ENCODE data around the gene YIF1A. TPM values are rescaled to one million over a fixed set of nuclear protein-coding genes. Genes with fewer than 3 reads are reported as not detected.
A peak's percentile ranks its signal among the peaks of the same experiment; 100 is the strongest.

The YIF1A gene
- total RNA-seq, 1 donor from 2014 or later = 48.0 TPM

DNA sequence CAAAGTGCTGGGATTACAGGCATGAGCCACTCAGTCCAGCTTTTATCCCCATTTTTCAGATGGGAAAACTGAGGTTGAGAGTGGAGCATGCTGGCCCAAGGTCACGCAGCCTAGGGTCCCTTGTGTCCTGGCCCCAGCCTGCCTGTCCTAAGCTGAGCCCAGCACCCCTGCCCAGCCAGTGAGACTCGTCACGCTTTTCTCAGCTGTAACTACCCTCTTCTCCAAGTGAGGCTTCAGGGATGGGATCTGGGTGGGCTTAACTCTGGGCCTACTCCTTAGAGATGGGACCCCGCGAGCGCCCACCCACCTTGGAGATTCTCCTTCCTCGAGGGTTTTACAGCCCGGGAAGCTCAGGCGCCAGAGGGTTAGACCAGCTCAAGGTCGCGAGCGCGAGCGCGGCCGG is 2.4 kb upstream of the YIF1A start:
- Mint-ChIP-seq H3K4me3 (ENCODE audit: unreplicated experiment) (peak overlapping the region; percentile 94), H3K9me3 (ENCODE audit: unreplicated experiment) (no peaks in the 10 kb centered on the region), H3K36me3 (ENCODE audit: low read depth, unreplicated experiment) (peaks cover 4% of the 10 kb centered on the region), H3K27ac (ENCODE audit: unreplicated experiment) (no peak overlapping the region), H3K4me1 (ENCODE audit: unreplicated experiment) (peaks cover 18% of the 10 kb centered on the region), H3K27me3 (ENCODE audit: unreplicated experiment) (peaks cover 28% of the 10 kb centered on the region)
- DNase-seq (ENCODE audit: low spot score) = no peak
- TF ChIP-seq, protein P1, sequence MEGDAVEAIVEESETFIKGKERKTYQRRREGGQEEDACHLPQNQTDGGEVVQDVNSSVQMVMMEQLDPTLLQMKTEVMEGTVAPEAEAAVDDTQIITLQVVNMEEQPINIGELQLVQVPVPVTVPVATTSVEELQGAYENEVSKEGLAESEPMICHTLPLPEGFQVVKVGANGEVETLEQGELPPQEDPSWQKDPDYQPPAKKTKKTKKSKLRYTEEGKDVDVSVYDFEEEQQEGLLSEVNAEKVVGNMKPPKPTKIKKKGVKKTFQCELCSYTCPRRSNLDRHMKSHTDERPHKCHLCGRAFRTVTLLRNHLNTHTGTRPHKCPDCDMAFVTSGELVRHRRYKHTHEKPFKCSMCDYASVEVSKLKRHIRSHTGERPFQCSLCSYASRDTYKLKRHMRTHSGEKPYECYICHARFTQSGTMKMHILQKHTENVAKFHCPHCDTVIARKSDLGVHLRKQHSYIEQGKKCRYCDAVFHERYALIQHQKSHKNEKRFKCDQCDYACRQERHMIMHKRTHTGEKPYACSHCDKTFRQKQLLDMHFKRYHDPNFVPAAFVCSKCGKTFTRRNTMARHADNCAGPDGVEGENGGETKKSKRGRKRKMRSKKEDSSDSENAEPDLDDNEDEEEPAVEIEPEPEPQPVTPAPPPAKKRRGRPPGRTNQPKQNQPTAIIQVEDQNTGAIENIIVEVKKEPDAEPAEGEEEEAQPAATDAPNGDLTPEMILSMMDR (IDR thresholded peaks at IDR 0.05; ENCODE audit: unreplicated experiment) = no peak

DNA sequence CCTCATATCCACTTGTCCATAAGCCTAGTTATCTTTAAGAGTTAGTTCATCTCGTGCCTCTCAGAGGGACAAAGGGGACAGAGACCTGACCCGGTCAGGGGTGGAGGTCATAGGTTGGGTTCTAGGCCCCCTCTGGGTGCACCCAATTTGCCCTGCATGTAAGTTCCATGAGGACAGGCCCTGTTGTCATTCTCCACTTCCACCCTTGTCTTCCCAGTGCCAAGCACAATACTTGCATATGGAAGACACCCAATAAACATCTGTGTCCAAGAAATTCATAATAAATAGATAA is 1.3 kb upstream of the YIF1A start:
- peak overlapping the region; percentile 36 for H3K27ac Mint-ChIP-seq (ENCODE audit: unreplicated experiment)
- H3K4me1 Mint-ChIP-seq (ENCODE audit: unreplicated experiment) = peaks cover 18% of the 10 kb centered on the region
- H3K4me3 Mint-ChIP-seq (ENCODE audit: unreplicated experiment) = peak overlapping the region; percentile 94
- no peak for DNase-seq (ENCODE audit: low spot score)
- H3K9me3 Mint-ChIP-seq (ENCODE audit: unreplicated experiment) = no peaks in the 10 kb centered on the region
- TF ChIP-seq, protein P1 (IDR thresholded peaks at IDR 0.05; ENCODE audit: unreplicated experiment) = no peak
- peaks cover 24% of the 10 kb centered on the region for H3K27me3 Mint-ChIP-seq (ENCODE audit: unreplicated experiment)
- H3K36me3 Mint-ChIP-seq (ENCODE audit: low read depth, unreplicated experiment) = peaks cover 4% of the 10 kb centered on the region

DNA sequence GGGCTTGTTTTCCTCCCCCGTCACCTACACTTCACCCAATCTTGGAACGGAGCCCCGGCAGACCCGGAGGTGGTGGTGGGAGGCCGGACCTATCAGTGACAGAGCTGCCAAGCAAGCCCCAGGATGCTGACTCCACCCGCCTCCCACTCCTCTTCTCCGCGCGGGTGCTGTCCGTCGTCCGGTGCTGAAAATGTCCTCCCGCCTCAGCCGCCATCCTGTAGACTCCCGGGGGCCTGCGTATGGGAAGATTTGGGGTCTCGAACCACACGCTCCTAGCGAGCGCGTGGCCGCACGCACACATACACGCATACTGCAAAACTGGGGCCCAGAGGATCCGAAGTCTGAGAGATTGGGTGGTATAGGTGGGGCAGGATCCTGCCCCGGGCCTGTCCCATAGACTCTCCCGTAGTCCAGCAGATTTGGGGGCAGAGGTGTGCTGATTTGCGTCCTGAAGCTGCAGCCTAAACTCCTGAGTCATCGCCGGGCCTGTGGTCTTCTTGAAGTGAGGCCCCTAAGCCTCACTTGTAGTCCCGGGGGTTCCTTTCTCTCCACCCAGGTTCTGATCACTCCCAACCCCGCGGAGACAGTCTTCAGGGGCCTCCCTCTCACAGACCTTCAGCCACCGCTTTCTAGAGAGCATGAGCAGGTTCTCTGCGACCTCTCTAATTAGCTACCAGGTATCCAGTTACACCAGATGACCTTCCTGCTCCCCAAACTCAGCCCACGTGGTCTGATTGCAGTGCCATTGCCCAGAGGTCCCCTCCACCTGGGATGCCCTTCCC is 796 bp upstream of the YIF1A start:
- H3K27ac Mint-ChIP-seq (ENCODE audit: unreplicated experiment) = peak overlapping the region; percentile 72
- H3K4me3 Mint-ChIP-seq (ENCODE audit: unreplicated experiment) = peak overlapping the region; percentile 94
- peaks cover 18% of the 10 kb centered on the region for H3K4me1 Mint-ChIP-seq (ENCODE audit: unreplicated experiment)
- H3K36me3 Mint-ChIP-seq (ENCODE audit: low read depth, unreplicated experiment) = peaks cover 4% of the 10 kb centered on the region
- peak; percentile 83 for DNase-seq (ENCODE audit: low spot score)
- TF ChIP-seq, protein P1 (IDR thresholded peaks at IDR 0.05; ENCODE audit: unreplicated experiment) = no peak
- no peaks in the 10 kb centered on the region for H3K9me3 Mint-ChIP-seq (ENCODE audit: unreplicated experiment)
- peaks cover 24% of the 10 kb centered on the region for H3K27me3 Mint-ChIP-seq (ENCODE audit: unreplicated experiment)

DNA sequence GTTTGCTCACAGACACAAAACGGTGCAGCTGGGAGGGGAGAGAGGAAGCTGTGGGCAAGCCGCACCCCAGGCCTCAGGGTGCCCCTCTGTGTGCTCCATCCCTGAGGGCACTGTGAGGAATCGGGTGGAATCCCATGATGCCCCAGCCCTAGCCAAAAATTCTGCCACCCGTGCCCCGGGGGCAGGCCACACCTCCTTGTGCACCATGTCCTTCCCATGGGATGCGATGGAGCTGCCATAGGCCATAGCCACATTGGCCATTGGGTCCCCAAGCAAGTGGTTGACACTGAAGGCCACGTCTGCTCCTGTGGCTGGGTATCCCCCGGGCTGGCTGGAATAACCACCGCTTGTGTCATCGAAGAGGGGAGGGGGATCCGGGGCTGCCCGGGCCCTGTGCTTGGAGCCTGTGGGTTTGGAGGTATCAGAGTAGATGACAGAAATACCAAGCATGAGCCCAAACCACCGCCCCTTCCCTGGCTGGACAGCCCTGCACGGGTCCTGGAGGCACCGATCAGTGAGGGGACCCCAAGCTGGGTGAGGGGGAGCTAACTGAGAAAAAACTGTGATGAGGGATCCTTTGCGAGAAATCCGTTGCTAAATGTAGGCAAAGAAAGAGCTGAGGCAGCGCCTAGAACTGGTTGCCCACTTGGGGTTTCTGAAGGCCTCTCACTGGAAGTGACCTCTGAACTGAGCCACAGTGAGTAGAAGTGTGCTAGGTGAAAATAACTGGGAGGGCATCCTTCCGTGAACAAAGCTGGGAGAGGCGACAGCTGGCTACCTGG is 863 bp downstream of the YIF1A start:
- TF ChIP-seq, protein P1 (IDR thresholded peaks at IDR 0.05; ENCODE audit: unreplicated experiment) = no peak
- H3K9me3 Mint-ChIP-seq (ENCODE audit: unreplicated experiment) = no peaks in the 10 kb centered on the region
- DNase-seq (ENCODE audit: low spot score) = no peak

More for the DNA sequence above, 863 bp downstream of the YIF1A start:
- Mint-ChIP-seq H3K4me3 (ENCODE audit: unreplicated experiment) (peak overlapping the region; percentile 96), H3K4me1 (ENCODE audit: unreplicated experiment) (peaks cover 18% of the 10 kb centered on the region), H3K27me3 (ENCODE audit: unreplicated experiment) (peaks cover 21% of the 10 kb centered on the region), H3K36me3 (ENCODE audit: low read depth, unreplicated experiment) (peaks cover 4% of the 10 kb centered on the region), H3K27ac (ENCODE audit: unreplicated experiment) (peak overlapping the region; percentile 92)
